Testis (tissue), 3 donors: ENCODE results near the gene MBLAC1. TPM values are rescaled to one million over a fixed set of nuclear protein-coding genes. Genes with fewer than 3 reads are reported as not detected.
A peak's percentile ranks its signal among the peaks of the same experiment; 100 is the strongest.

Source experiments
- DNase-seq: peaks from one replicate; pipeline ENCODE4 v3.0.0-alpha.2; 2019
- H3K27ac ChIP-seq, 2 donors: fragments of 200-600 bp; sonication (generic); one replicate each; pipeline ENCODE4 v1.5.1; 2019
- H3K27me3 ChIP-seq: fragments of 200-600 bp; sonication (generic); one replicate; pipeline ENCODE4 v1.5.1; 2019
- H3K36me3 ChIP-seq: fragments of 200-600 bp; sonication (generic); one replicate; pipeline ENCODE4 v1.5.1; 2017; ENCODE audit warnings: low read depth; ENCODE audit errors: missing control alignments
- H3K4me1 ChIP-seq: fragments of 200-600 bp; sonication (generic); one replicate; pipeline ENCODE4 v1.5.1; 2019
- H3K4me3 ChIP-seq, 2 donors: fragments of 200-600 bp; sonication (generic); one replicate each; pipeline ENCODE4 v1.5.1; 2017 to 2019
- H3K9me3 ChIP-seq: fragments of 200-600 bp; sonication (generic); one replicate; pipeline ENCODE4 v1.5.1; 2017
- POLR2A ChIP-seq: fragments of 450-650 bp; IDR thresholded peaks from one replicate; pipeline ENCODE4 v1.6.1; 2017; ENCODE audit warnings: antibody characterized with exemption, mild to moderate bottlenecking, moderate library complexity
- WGBS, 2 donors: methylation state at CpG; one replicate each; pipeline ENCODE4 v1.1.5; 2018; 5-methylcytosine and 5-hydroxymethylcytosine counted together
- intact Hi-C: fragments of 100-400 bp; cut with DNase I; formaldehyde crosslinking; loops from one replicate; pipeline ENCODE4 v1.15.1; 2023; ENCODE audit warnings: low total_unique reads
- polyA plus RNA-seq: library from polyadenylated mRNA; stranded (reverse); fragments of 350-450 nt; fragmentation: Illumina TruSeq; extraction: RNeasy Lipid Tissue Mini Kit (QIAGEN cat#74804); gene quantifications from one replicate; pipeline ENCODE4 v1.2.3, GENCODE V29; 2014; ENCODE audit warnings: low read depth, low replicate concordance; ENCODE audit not compliant: insufficient read depth
- total RNA-seq, 2 donors: library from RNA; depleted of rRNA; stranded (reverse); fragments of >200 nt; gene quantifications; one replicate each; pipeline ENCODE4 v1.2.3, GENCODE V29; 2016
- TF ChIP-seq, protein P1 (sequence below), 3 experiments: fragments of 450-650 bp in 2 of 3; fragments of 200-600 bp in 1 of 3; sonication (generic) in 1 of 3; IDR thresholded peaks; one replicate each; pipeline ENCODE4 v1.5.1; 2016 to 2019; ENCODE audit warnings: antibody characterized with exemption in 3 of 3, mild to moderate bottlenecking in 2 of 3, moderate library complexity in 1 of 3

MBLAC1 gene
- total and polyA plus RNA-seq, 3 donors from 2014 or later = 2.9 to 10.2 (median 7.2) TPM

DNA sequence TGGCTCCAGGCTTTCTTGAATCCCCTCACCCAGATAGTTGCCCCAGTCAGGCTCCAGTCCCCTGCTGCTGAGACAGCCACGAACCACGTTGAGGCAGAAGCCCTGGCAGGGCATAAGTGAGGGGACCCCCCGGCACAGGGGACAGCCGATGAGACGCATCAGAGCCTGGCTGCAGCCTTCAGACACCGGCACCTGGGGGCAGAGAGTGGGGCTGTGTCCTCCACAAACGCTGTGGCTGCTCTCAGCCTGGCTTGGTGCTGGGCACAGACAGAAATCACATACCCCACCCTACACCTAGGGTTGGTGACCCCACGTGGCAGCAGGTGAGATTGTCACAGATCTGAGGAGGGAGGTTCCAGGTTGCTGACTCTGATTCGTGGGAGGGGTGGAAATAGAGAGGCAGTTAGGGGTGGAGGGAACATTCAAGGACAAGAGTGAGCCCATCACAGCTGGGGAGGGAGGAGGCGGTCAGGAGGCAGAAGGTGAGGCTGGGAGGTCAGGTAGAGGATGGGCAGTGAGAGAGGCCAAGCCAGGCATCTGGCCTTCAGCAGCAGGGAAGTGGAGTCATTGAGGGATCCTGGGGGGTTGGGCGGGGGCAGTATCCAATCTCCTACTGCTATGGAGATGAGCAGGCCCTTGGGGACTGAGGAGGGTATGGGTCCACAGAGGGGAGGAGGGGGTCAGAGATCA is 47.2 kb downstream of the MBLAC1 start:
- 83 to 86% methylated on average over 5 to 11 of the region's 11 CpGs for WGBS, 2 donors
- intact Hi-C loops = no loop called here
- H3K36me3 ChIP-seq = no peaks in the 10 kb centered on the region
- no peaks in the 10 kb centered on the region for H3K27me3 ChIP-seq
- TF ChIP-seq, protein P1, sequence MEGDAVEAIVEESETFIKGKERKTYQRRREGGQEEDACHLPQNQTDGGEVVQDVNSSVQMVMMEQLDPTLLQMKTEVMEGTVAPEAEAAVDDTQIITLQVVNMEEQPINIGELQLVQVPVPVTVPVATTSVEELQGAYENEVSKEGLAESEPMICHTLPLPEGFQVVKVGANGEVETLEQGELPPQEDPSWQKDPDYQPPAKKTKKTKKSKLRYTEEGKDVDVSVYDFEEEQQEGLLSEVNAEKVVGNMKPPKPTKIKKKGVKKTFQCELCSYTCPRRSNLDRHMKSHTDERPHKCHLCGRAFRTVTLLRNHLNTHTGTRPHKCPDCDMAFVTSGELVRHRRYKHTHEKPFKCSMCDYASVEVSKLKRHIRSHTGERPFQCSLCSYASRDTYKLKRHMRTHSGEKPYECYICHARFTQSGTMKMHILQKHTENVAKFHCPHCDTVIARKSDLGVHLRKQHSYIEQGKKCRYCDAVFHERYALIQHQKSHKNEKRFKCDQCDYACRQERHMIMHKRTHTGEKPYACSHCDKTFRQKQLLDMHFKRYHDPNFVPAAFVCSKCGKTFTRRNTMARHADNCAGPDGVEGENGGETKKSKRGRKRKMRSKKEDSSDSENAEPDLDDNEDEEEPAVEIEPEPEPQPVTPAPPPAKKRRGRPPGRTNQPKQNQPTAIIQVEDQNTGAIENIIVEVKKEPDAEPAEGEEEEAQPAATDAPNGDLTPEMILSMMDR (IDR thresholded peaks at IDR 0.05) = no peak
- no peak for TF ChIP-seq POLR2A
- no peak overlapping the region for H3K27ac ChIP-seq
- no peaks in the 10 kb centered on the region for H3K9me3 ChIP-seq
- no peak overlapping the region for H3K4me3 ChIP-seq
- H3K4me1 ChIP-seq = peaks cover 8% of the 10 kb centered on the region
- DNase-seq = no peak

DNA sequence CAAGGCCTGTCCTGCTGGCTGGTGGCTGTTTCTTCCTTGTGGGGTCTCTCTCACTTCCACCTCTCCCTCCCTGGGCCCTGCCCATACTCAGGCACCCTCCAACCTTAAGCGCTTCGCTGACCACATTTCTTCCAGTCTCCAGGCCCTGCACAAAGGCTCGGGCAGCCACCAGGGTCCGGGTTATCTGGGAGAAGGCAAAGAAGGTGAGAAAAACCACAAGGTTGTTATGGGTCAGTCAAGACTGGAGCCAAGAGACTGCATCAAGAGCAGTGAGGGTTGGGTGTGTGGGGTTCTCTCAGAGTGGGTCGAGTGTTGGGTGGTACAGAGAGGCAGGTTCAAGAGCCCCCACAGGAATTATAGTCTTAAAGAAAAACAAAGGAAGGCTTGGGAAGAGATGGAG is 47.8 kb downstream of the MBLAC1 start:
- no peaks in the 10 kb centered on the region for H3K36me3 ChIP-seq
- no peak overlapping the region for H3K4me3 ChIP-seq
- H3K4me1 ChIP-seq = peaks cover 5% of the 10 kb centered on the region
- WGBS, 2 donors = 92 to 95% methylated on average over 5 of the region's 5 CpGs
- intact Hi-C loops = no loop called here
- no peaks in the 10 kb centered on the region for H3K9me3 ChIP-seq
- TF ChIP-seq, protein P1 (IDR thresholded peaks at IDR 0.05) = no peak
- no peak for TF ChIP-seq POLR2A
- H3K27me3 ChIP-seq = no peaks in the 10 kb centered on the region
- H3K27ac ChIP-seq = no peak overlapping the region
- DNase-seq = no peak

DNA sequence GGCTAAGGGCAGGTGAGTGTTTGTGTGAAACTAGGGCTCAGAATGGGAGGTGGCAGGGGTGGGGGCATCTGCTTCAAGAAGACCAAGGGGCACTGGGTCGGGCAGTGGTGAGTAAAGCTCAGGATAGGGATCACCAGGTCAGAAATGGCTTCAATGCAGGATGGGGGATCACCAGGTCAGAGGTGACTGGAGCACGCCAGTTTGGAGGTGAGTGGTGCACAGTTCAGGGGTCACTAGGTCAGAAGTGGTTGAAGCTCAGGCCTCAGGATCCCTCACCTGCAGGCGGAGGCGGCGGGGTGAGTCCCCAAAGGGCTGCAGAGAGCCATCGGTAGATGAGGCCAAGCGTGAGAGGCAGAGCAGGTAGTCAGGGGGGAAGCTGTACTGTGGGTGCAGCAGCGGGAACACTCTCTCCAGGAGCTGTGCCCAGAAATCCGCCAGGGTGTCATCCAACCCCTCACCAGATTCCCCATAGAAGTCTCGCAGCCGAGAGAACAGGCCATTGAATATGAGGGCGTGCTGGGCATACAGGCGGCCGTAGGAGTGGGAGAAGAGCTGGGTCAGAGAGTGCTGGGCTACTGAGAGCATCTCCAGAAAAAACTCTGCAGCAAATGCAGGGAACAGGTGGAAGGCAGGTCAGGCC is 48.6 kb downstream of the MBLAC1 start:
- no peak for DNase-seq
- WGBS, 2 donors = 92 to 94% methylated on average over 14 of the region's 14 CpGs
- no peaks in the 10 kb centered on the region for H3K36me3 ChIP-seq
- H3K9me3 ChIP-seq = no peaks in the 10 kb centered on the region
- no peaks in the 10 kb centered on the region for H3K27me3 ChIP-seq
- no peak overlapping the region for H3K27ac ChIP-seq
- TF ChIP-seq, protein P1 (IDR thresholded peaks at IDR 0.05) = no peak
- TF ChIP-seq POLR2A = no peak
- H3K4me3 ChIP-seq = no peak overlapping the region
- H3K4me1 ChIP-seq = peaks cover 5% of the 10 kb centered on the region
- intact Hi-C loops = no loop called here

DNA sequence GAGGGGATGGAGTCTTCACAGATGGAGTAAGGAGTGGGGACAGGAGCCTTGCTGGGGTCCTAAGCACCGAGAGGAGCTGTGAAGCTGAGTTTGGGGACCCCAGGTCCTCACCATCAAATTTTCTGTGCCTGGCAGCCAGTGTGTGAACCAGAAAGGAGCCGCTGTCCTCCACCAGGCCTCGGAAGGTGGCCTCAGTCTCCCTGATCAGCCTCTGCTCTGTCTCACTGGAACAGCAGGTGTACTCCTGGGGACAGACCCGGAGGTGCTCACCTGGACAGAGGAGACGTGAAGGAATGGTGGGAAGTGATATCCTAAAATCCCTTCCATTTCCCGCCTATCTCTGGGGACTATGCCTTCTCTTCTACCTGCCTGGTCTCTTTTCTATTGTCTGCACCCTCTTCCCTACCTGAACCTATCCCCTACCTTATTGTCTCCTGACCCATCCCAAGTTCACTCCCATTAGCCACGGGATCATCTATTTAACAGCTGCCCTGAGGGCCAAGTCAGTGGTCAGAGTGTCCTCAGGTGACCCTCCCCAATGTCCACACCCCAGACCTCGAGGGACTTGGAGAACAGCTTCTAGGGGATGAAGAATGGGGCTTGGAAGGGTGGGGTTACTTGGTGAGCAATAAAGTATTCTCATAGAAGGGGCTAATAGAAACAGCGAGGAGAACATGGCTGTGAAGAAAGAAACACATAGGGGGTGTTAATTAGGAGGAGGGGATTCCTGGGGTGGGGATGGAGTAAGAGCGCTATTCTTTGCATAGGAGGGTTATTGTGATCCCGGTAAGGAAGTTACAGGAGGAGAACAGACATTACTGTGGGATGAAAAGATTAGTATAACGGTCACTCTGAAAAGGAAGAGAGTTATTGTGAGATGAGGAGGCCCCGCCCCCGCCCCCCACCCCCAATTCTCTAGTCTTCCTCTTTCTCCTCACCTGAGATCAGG is 49.6 kb downstream of the MBLAC1 start:
- no peak for TF ChIP-seq POLR2A
- TF ChIP-seq, protein P1 (IDR thresholded peaks at IDR 0.05) = no peak
- DNase-seq = no peak
- 42 to 49% methylated on average over 12 to 14 of the region's 14 CpGs for WGBS, 2 donors
- H3K27ac ChIP-seq = peak overlapping the region in 1 of 2 donors; percentile 39
- no peaks in the 10 kb centered on the region for H3K27me3 ChIP-seq
- intact Hi-C loops = no loop called here
- no peaks in the 10 kb centered on the region for H3K36me3 ChIP-seq
- no peaks in the 10 kb centered on the region for H3K9me3 ChIP-seq
- peaks cover 5% of the 10 kb centered on the region for H3K4me1 ChIP-seq
- peak overlapping the region; percentile 49 to 62 for H3K4me3 ChIP-seq
